ENCODE measurements around the gene CMTM2. TPM values are rescaled to one million over a fixed set of nuclear protein-coding genes. Genes with fewer than 3 reads are reported as not detected.
A peak's percentile ranks its signal among the peaks of the same experiment; 100 is the strongest.

CMTM2 gene
- total and polyA plus RNA-seq, 8 donors: 0.21 to 0.84 (median 0.65) TPM; not detected in 5

- ATAC-seq (no peak), DNase-seq (no peak), FAIRE-seq (no peak)
- TF ChIP-seq, protein P1, sequence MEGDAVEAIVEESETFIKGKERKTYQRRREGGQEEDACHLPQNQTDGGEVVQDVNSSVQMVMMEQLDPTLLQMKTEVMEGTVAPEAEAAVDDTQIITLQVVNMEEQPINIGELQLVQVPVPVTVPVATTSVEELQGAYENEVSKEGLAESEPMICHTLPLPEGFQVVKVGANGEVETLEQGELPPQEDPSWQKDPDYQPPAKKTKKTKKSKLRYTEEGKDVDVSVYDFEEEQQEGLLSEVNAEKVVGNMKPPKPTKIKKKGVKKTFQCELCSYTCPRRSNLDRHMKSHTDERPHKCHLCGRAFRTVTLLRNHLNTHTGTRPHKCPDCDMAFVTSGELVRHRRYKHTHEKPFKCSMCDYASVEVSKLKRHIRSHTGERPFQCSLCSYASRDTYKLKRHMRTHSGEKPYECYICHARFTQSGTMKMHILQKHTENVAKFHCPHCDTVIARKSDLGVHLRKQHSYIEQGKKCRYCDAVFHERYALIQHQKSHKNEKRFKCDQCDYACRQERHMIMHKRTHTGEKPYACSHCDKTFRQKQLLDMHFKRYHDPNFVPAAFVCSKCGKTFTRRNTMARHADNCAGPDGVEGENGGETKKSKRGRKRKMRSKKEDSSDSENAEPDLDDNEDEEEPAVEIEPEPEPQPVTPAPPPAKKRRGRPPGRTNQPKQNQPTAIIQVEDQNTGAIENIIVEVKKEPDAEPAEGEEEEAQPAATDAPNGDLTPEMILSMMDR (IDR thresholded peaks at IDR 0.05): no peak
- Histone ChIP-seq H3K4me3 (peak overlapping the region; percentile 62 to 94 (median 74)), H3K36me3 (no peaks in the 10 kb centered on the region), H3K27ac (peak overlapping the region; percentile 87 to 96 (median 93)), H3K9me3 (no peaks in the 10 kb centered on the region), H3K4me1 (peaks cover 0 to 23% (median 21%) of the 10 kb centered on the region in 3 donors), H3K27me3 (no peaks in the 10 kb centered on the region)
- 55 to 83% methylated on average over 9 of the region's 9 CpGs for WGBS, 2 donors
- intact Hi-C loops (cut with DNase I): no loop called here
These were observed 30.4 kb upstream of the CMTM2 start for GRCh38 chr16:66548868-66549267.

DNA sequence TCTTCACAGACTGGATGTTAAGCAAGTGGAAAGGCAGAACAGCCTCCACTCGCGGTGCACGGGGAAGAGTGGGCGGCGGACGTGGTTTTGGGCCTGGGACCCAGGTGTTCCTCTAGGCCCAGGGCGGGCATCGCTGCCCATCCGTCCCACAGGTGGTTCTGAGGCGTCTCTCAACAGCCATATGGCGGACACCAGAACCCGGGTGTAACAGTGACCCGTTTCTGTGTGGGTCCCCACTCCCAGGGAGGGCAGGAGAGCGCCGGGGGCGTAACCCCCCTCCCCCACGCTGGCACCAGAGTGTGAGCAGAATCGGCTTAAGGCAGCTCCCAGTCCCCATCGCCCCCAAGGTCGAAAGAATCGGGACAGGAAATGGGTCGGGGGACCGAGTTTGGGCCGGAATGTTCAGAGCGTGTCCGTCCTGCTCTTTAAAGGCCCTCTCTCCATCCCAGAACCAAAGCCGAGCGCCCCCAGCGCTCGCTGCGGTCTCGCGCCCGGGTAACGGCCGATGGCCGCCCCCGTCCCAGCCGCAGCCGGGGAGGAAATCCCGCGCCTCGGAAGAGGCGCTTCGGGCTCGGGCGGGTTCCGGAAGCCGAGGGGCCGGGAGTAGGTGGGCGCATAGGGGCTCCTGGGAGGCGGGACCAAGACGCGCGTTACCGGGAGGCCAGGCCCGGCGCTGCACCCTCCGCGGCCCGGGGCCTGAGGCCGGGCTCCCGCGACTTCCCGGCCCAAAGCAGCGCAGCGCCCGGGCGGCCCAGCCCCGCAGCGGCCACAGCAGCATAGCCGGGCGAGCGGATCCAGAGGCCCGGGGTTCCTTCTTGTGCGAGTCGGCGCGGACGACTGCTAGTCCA lies 29.8 kb upstream of the CMTM2 start, which contains the start of gene TK2:
Gene TK2, minus strand, starts transcription at position 839 of the 848 bp plus-strand sequence. Its CDS starts 61 bp downstream, at position 778.
- DNase-seq (peak; percentile 57 to 90 (median 74)), FAIRE-seq (no peak), ATAC-seq (peak; percentile 58 to 76 (median 62))
- TF ChIP-seq, protein P1 (IDR thresholded peaks at IDR 0.05): no peak
- Histone ChIP-seq H3K27ac (peak within 1 kb of the TSS; percentile 87 to 96 (median 93)), H3K9me3 (no peaks in the 10 kb centered on the region), H3K36me3 (no peaks in the 10 kb centered on the region), H3K27me3 (no peaks in the 10 kb centered on the region), H3K4me1 (peaks cover 0 to 23% (median 21%) of the 10 kb centered on the region in 3 donors), H3K4me3 (peak within 1 kb of the TSS; percentile 62 to 94 (median 74))
- intact Hi-C loops (cut with DNase I): no loop called here
- WGBS, 2 donors: 2 to 4% methylated on average over 65 to 80 of the region's 80 CpGs

- Histone ChIP-seq H3K9me3 (no peaks in the 10 kb centered on the region), H3K4me1 (peaks cover 0 to 23% (median 21%) of the 10 kb centered on the region in 3 donors), H3K27ac (peak overlapping the region in 2 of 4 donors; percentile 20 to 90), H3K36me3 (no peaks in the 10 kb centered on the region), H3K4me3 (no peak overlapping the region), H3K27me3 (no peaks in the 10 kb centered on the region)
- TF ChIP-seq, protein P1 (IDR thresholded peaks at IDR 0.05): no peak
- intact Hi-C loops (cut with DNase I): no loop called here
- DNase-seq: no peak
- FAIRE-seq: no peak
- 57 to 64% methylated on average over 6 of the region's 6 CpGs for WGBS, 2 donors
- peak in 1 of 4 donors; percentile 22 for ATAC-seq
These were observed 27.9 kb upstream of the CMTM2 start for GRCh38 chr16:66551348-66551759.

DNA sequence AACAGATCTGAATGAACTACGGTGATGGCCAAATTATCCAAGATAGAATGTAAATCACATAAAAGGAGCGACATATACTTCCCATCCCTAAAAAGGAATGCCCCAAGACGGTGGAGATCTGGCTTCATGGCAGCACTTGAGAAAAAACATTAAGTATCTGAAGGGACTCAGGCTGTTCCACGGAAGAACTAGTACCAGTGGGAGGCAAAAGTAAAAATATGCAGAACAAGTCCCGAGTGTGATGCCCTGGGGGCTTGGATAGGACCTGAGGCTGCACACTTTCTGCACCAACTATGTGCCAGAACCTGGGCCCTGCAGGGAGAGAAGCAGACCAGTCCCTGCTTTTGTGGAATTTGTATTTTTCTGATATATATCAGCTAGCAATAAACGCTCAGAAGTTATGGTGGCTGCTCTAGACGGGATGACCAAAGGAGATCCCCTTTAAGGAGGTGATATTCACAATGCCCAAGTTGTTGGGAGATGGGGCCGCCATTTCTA lies 27.4 kb upstream of the CMTM2 start:
- FAIRE-seq (no peak), ATAC-seq (no peak), DNase-seq (no peak)
- 35 to 42% methylated on average over 8 of the region's 8 CpGs for WGBS, 2 donors
- Histone ChIP-seq H3K4me3 (peak overlapping the region; percentile 27 to 70 (median 40)), H3K36me3 (no peaks in the 10 kb centered on the region), H3K27me3 (no peaks in the 10 kb centered on the region), H3K9me3 (no peaks in the 10 kb centered on the region), H3K27ac (peak overlapping the region; percentile 66 to 90 (median 80)), H3K4me1 (peaks cover 0 to 23% (median 21%) of the 10 kb centered on the region in 3 donors)
- TF ChIP-seq, protein P1 (IDR thresholded peaks at IDR 0.05): no peak
- intact Hi-C loops (cut with DNase I): no loop called here

Measured in pancreas (tissue), 10 donors.